Vagina (tissue), 2 donors: ENCODE results near the gene URI1. TPM values are rescaled to one million over a fixed set of nuclear protein-coding genes. Genes with fewer than 3 reads are reported as not detected.

Source experiments
- DNase-seq, 2 donors: peaks; one replicate each; pipeline ENCODE4 v3.0.0-alpha.2; 2017; ENCODE audit errors: extremely low spot score in 2 of 2
- H3K27ac ChIP-seq: fragments of 200-600 bp; sonication (generic); one replicate; pipeline ENCODE4 v1.5.1; 2019
- H3K27me3 ChIP-seq: fragments of 200-600 bp; sonication (generic); one replicate; pipeline ENCODE4 v1.5.1; 2019
- H3K36me3 ChIP-seq, 2 donors: fragments of 200-600 bp; sonication (generic); one replicate each; pipeline ENCODE4 v1.5.1; 2017 to 2019
- H3K4me1 ChIP-seq: fragments of 200-600 bp; sonication (generic); one replicate; pipeline ENCODE4 v1.5.1; 2019
- H3K4me3 ChIP-seq, 2 donors: fragments of 200-600 bp; sonication (generic); 1 replicate in 1 of 2; 2 replicates in 1 of 2; pipeline ENCODE4 v1.5.1; 2016 to 2019
- H3K9me3 ChIP-seq: fragments of 200-600 bp; sonication (generic); one replicate; pipeline ENCODE4 v1.5.1; 2019
- POLR2A ChIP-seq, 2 donors: fragments of 450-650 bp; IDR thresholded peaks; one replicate each; pipeline ENCODE4 v1.6.1; 2017; ENCODE audit warnings: antibody characterized with exemption in 2 of 2, mild to moderate bottlenecking in 2 of 2, moderate library complexity in 2 of 2
- POLR2AphosphoS5 ChIP-seq, 2 donors: sonication (generic); formaldehyde crosslinking; IDR thresholded peaks; one replicate each; pipeline ENCODE4 v1.9.0; 2017; ENCODE audit warnings: antibody characterized with exemption in 2 of 2, mild to moderate bottlenecking in 2 of 2, low read depth in 1 of 2; ENCODE audit not compliant: insufficient read depth in 1 of 2
- intact Hi-C: fragments of 100-400 bp; cut with DNase I; formaldehyde crosslinking; loops from one replicate; pipeline ENCODE4 v1.15.1; 2023
- total RNA-seq: library from RNA; depleted of rRNA; stranded (reverse); fragments of >200 nt; gene quantifications from one replicate; pipeline ENCODE4 v1.2.3, GENCODE V29; 2016
- TF ChIP-seq, protein P1 (sequence below), 3 experiments: fragments of 450-650 bp in 2 of 3; fragments of 200-600 bp in 1 of 3; sonication (generic) in 1 of 3; IDR thresholded peaks; one replicate each; pipeline ENCODE4 v1.5.1; 2017 to 2019; ENCODE audit warnings: antibody characterized with exemption in 3 of 3, mild to moderate bottlenecking in 2 of 3, moderate library complexity in 2 of 3

Gene URI1
- total RNA-seq, 1 donor from 2014 or later, result 39.8 TPM

DNA sequence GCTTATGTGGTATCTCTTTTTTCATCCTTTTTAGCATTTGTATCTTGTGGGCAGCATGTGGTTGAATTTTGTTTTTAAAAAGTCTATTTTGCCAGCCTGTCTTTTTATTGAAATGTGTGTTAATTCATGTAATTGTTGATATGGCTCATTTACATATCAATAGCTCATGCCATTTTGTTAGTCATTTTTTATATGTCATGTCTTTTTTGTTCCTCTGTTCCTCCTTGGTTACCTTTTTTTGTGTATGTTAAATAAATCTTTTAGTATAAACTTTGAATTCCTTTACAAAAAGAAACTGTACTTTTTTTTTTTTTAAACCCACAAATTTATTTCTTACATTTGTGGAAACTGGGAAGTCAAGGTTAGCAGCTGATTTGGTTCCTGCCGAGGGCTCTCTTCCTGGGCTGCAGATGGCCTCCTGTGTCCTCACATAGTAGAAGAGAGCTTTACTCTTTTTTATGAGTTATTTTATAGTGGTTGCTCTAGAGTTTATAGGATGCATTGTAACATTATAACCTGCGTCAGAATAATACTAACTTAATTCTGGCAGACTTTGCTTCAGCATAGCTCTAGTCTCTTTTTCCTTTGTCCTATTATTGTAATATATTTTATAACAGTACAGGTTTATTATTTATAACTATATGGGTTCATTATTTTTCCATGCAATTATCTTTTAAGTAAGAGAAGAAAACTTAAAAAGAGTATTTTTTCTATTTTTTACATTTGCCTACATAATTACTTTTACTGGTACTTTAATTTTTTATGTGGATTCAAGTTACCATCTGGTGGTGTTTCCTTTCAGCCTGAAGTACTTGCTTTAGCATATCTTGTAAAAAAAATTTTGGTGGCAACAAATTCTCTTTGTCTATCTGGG, 86.3 kb downstream of the URI1 start:
- intact Hi-C loops, result no loop called here
- H3K4me1 ChIP-seq, result no peaks in the 10 kb centered on the region
- no peak overlapping the region for H3K27ac ChIP-seq
- no peaks in the 10 kb centered on the region for H3K27me3 ChIP-seq
- H3K9me3 ChIP-seq, result no peaks in the 10 kb centered on the region
- H3K4me3 ChIP-seq, result no peak overlapping the region
- DNase-seq, result no peak
- H3K36me3 ChIP-seq, result peaks cover 0 to 19% of the 10 kb centered on the region in 2 donors
- no peak for TF ChIP-seq POLR2A (IDR thresholded peaks at IDR 0.05)
- no peak for TF ChIP-seq POLR2AphosphoS5 (IDR thresholded peaks at IDR 0.05; ENCODE audit: insufficient read depth in 1 of 2, low read depth in 1 of 2)
- TF ChIP-seq, protein P1, sequence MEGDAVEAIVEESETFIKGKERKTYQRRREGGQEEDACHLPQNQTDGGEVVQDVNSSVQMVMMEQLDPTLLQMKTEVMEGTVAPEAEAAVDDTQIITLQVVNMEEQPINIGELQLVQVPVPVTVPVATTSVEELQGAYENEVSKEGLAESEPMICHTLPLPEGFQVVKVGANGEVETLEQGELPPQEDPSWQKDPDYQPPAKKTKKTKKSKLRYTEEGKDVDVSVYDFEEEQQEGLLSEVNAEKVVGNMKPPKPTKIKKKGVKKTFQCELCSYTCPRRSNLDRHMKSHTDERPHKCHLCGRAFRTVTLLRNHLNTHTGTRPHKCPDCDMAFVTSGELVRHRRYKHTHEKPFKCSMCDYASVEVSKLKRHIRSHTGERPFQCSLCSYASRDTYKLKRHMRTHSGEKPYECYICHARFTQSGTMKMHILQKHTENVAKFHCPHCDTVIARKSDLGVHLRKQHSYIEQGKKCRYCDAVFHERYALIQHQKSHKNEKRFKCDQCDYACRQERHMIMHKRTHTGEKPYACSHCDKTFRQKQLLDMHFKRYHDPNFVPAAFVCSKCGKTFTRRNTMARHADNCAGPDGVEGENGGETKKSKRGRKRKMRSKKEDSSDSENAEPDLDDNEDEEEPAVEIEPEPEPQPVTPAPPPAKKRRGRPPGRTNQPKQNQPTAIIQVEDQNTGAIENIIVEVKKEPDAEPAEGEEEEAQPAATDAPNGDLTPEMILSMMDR (IDR thresholded peaks at IDR 0.05), result no peak

DNA sequence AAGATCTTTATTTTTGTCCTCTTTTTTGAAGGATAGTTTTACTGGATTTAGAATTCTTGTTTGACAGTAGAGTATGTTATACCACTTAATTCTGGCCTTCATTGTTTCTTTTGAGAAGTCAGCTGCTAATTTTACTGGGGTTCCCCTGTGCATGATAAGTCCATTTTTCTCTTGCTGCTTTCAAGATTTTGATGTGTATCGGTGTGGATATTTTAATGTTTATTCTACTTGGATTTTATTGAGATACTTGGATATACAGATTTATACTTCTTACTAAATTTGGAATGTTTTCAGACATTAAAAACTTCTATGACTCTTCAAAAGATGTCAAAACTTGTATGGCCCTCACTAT, 86.9 kb downstream of the URI1 start:
- Histone ChIP-seq H3K27ac (no peak overlapping the region), H3K27me3 (no peaks in the 10 kb centered on the region), H3K36me3 (peaks cover 0 to 20% of the 10 kb centered on the region in 2 donors), H3K9me3 (no peaks in the 10 kb centered on the region), H3K4me3 (no peak overlapping the region), H3K4me1 (no peaks in the 10 kb centered on the region)
- no peak for TF ChIP-seq POLR2AphosphoS5 (IDR thresholded peaks at IDR 0.05; ENCODE audit: insufficient read depth in 1 of 2, low read depth in 1 of 2)
- TF ChIP-seq, protein P1 (IDR thresholded peaks at IDR 0.05), result no peak
- TF ChIP-seq POLR2A (IDR thresholded peaks at IDR 0.05), result no peak
- DNase-seq, result no peak
- intact Hi-C loops, result no loop called here

DNA sequence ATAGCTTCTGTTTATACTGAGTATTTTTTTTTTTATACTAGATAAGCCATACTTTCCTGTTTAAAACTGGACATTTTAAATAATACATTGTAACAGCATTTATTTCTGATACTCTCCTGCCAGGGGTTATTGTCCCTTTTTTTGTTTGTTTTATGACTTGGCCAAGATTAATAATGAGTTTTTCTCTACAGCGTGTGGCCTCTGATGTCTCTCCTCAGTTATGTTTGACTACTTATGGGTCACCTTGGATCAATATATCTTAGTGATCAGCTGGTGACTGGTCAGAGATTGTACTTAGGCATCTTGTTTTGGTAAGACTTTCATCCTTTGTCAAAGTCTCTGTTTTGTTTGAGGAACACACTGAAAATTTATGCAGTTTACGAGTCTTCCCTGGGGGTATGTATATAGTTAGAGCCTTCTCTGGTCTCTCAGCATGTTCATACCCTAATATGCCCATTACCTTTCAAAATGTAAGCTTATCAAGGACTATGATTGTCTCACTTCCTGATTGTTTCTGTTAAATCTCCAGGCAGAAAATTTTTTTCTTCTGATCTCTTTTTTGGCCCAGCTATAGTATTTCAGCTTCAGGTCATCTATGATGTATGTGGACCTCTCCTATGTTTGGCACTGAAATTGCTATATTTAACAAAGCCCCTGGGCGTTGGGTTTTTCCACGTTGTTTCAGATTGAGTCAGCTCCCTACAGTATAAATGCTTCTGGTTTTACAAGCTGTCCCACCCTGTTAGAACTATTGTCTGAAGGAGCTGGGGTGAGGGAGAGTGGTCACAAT, 87.9 kb downstream of the URI1 start:
- H3K9me3 ChIP-seq, result no peaks in the 10 kb centered on the region
- no peak overlapping the region for H3K27ac ChIP-seq
- no peaks in the 10 kb centered on the region for H3K4me1 ChIP-seq
- H3K27me3 ChIP-seq, result no peaks in the 10 kb centered on the region
- no peak overlapping the region for H3K4me3 ChIP-seq
- intact Hi-C loops, result no loop called here
- TF ChIP-seq, protein P1 (IDR thresholded peaks at IDR 0.05), result no peak
- TF ChIP-seq POLR2AphosphoS5 (IDR thresholded peaks at IDR 0.05; ENCODE audit: insufficient read depth in 1 of 2, low read depth in 1 of 2) (no peak), POLR2A (IDR thresholded peaks at IDR 0.05) (no peak)
- peaks cover 0 to 30% of the 10 kb centered on the region in 2 donors for H3K36me3 ChIP-seq
- no peak for DNase-seq

DNA sequence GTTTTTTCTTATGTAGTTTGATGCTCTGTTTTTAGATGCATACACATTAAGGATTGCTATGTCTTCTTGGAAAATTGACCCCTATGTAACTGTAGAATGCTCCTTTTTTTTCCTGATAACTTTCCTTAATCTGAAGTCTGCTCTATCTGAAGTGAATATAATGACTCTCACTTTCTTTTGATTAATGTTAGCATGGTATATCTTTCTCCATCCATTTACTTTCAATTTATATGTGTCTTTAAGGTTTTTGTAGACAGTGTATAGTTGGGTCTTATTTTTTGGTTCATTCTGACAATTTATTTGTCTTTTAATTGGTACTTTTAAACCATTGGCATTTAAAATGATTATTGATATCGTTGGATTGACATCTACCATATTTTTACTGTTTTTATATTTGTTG, 92.3 kb downstream of the URI1 start:
- Histone ChIP-seq H3K4me3 (no peak overlapping the region), H3K4me1 (no peaks in the 10 kb centered on the region), H3K36me3 (peaks cover 0 to 38% of the 10 kb centered on the region in 2 donors), H3K27me3 (no peaks in the 10 kb centered on the region), H3K9me3 (no peaks in the 10 kb centered on the region), H3K27ac (no peak overlapping the region)
- TF ChIP-seq POLR2A (IDR thresholded peaks at IDR 0.05) (no peak), POLR2AphosphoS5 (IDR thresholded peaks at IDR 0.05; ENCODE audit: insufficient read depth in 1 of 2, low read depth in 1 of 2) (no peak)
- TF ChIP-seq, protein P1 (IDR thresholded peaks at IDR 0.05), result no peak
- no peak for DNase-seq
- intact Hi-C loops, result no loop called here
